RWPE1 (cell line): Measurements from ENCODE around the gene HECA.
A peak's percentile ranks its signal among the peaks of the same experiment; 100 is the strongest.

Experiments used
- CTCF ChIA-PET: fragments of 350-600 bp; sonication (Branson Sonifier 250); formaldehyde crosslinking; extraction: SDS; loops from one replicate; lab custom pipeline; 2021; lab: Yijun Ruan, JAX
- POLR2A ChIA-PET: fragments of 400-600 bp; formaldehyde crosslinking; extraction: SDS; loops from one replicate; lab custom pipeline; 2020; ENCODE audit warnings: antibody characterized with exemption; ENCODE audit not compliant: low non-redundant PET; lab: Yijun Ruan, JAX
- DNase-seq: peaks from one replicate; pipeline ENCODE4 v3.0.0; 2012; ENCODE audit warnings: low spot score
- H3K27ac ChIP-seq: fragments of 450-650 bp; 2 replicates; pipeline ENCODE4 v1.5.1; 2017
- CTCF ChIP-seq: fragments of 450-650 bp; conservative IDR thresholded peaks from 2 replicates; pipeline ENCODE4 v1.5.1; 2017; ENCODE audit warnings: low read depth, mild to moderate bottlenecking

The HECA gene

DNA sequence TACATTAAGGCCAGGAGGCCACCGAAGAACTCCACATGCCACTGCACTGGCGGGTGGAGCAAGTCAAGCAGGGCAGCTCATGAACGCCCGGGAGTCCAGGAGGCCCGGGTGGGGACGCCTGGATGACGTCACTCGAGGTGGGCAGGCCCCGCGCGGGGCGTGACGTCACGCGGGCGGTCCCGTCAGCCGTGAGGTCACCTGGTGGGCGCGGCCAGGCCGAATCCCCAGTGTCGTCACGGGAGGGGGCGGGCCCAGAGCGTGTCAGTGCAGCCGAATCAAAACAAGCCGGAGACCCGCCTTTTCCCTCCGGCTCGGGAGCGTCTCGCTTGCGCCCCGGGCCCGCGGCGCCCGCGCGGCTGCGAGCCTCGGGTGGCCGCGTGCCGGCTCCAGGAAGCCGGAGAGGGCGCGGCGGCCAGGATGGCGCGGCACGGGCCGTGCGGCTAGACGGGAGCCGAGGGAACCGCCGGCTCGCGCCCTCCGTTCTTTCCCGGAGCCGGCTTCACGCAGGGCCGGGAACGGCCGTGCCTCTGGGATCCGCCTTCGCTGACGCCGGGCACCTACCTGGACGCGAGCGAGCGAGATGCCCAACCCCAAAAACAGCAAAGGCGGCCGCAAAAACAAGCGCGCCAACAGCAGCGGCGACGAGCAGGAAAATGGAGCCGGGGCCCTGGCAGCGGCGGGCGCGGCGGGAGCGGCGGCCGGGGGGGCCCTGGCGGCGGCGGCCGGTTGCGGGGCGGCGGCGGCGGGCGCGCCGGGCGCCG lies at the start of gene HECA:
TSS of gene HECA (plus strand) at position 264 of the 761 bp plus-strand sequence. CDS start at position 581, 317 bp downstream.
- peak within 1 kb of the TSS; percentile 72 for H3K27ac ChIP-seq
- no peak for TF ChIP-seq CTCF
- DNase-seq: peak; percentile 94
- CTCF ChIA-PET: interaction anchor here (1.1 kb wide), 1 partner anchor 84 kb away, joined by 3 read pairs; no protein-coding TSS in a partner anchor
- POLR2A ChIA-PET: no interaction called here

GRCh38 chr6:139091826-139092225 lies 43.1 kb upstream of the HECA start:
- CTCF ChIA-PET: no interaction called here
- DNase-seq: no peak
- H3K27ac ChIP-seq: no peak overlapping the region
- no peak for TF ChIP-seq CTCF
- POLR2A ChIA-PET: no interaction called here

DNA sequence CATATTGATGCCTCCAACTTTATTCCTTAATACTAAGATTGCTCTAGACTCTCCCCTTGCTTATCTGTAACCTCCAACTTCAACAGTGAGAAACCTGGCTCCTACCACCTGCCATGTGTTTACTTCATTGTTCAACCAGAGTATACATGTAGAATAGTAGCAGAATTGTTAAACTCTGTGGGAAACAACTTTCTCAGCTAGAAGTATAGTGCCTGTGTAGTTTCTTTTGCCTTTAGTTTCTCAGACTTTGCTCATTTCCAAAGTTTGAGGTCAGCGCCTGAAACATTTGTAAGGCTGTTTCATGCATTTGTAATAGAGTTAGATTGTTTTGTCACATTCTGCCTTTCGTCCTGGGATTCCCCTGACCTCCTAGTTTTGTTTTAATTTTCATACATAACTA lies 34.9 kb upstream of the HECA start:
- ChIA-PET POLR2A (no interaction called here), CTCF (interaction anchor here (0.6 kb wide), 1 partner anchor 33 kb away, joined by 3 read pairs; no protein-coding TSS in a partner anchor)
- H3K27ac ChIP-seq: no peak overlapping the region
- DNase-seq: no peak
- no peak for TF ChIP-seq CTCF

DNA sequence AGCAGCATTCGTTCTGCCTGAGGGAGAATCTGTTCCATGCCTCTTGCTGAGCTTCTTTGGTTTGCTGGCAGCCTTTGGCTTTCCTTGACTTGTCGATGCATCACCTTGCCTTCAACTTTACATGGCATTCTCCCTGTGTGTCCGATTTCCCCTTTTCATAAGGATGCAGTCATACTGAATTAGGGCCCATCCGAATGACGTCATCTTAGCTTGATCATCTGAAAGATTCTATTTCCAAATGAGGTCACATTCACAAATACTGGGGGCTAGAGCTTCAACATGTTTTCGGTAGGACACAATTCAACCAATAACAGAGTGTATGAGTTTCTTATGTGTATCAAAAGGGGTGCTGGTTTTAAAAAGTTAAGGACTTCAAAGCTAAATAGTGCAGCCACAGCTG lies 27.8 kb upstream of the HECA start:
- ChIA-PET CTCF (no interaction called here), POLR2A (no interaction called here)
- H3K27ac ChIP-seq: no peak overlapping the region
- no peak for DNase-seq
- no peak for TF ChIP-seq CTCF

DNA sequence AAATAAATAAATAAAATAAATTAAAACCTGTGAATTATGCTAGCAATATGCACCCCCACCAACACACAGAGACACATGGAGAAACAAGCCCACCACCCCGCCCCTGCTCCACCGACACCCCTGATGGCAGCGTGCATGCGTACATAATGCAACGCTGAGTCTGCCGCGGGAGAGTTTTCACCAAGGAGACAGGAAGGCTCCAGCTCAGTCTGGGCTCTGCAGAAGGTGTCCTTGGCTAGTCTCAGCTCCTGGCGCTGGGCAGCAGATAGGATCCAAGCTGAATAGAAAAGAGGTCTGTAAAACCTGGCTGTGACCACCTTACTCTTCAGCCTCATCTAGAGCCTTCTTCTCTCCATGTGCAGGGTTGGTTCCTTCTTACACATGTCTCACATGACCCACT lies 26.5 kb upstream of the HECA start:
- ChIA-PET CTCF (interaction anchor here (0.6 kb wide), 1 partner anchor 38 kb away, joined by 3 read pairs; no protein-coding TSS in a partner anchor), POLR2A (no interaction called here)
- no peak overlapping the region for H3K27ac ChIP-seq
- TF ChIP-seq CTCF: no peak
- no peak for DNase-seq

GRCh38 chr6:139109558-139109957 lies 25.3 kb upstream of the HECA start:
- ChIA-PET CTCF (interaction anchor here (0.9 kb wide), 1 partner anchor 35 kb away, joined by 3 read pairs; no protein-coding TSS in a partner anchor), POLR2A (no interaction called here)
- no peak overlapping the region for H3K27ac ChIP-seq
- no peak for DNase-seq
- TF ChIP-seq CTCF: no peak
